HCT116 (cell line): ENCODE measurements around the gene ZNF274. TPM values are rescaled to one million over a fixed set of nuclear protein-coding genes. Genes with fewer than 3 reads are reported as not detected.

Experiments used
- ATAC-seq: fragments of 200-7000 bp; cut with Tn5 transposase; 2 replicates; pipeline ENCODE4 v1.9.1; 2020; ENCODE audit warnings: mild to moderate bottlenecking, moderate library complexity
- BruUV-seq: library from RNA; stranded (reverse); fragments of 400-500 nt; replicated peaks from 2 replicates; lab custom pipeline; 2021; lab: Mats Ljungman, UMichigan
- CTCF ChIA-PET: fragments of 300-600 bp; sonication (Branson Sonifier 250); formaldehyde crosslinking; loops from one replicate; lab custom pipeline; 2021; ENCODE audit warnings: antibody characterized with exemption; lab: Charles Lee
- POLR2A ChIA-PET: fragments of 300-600, 350-600 bp; sonication (Branson Sonifier 250); formaldehyde crosslinking; loops from one replicate; lab custom pipeline; 2021; ENCODE audit warnings: antibody characterized with exemption; lab: Charles Lee
- RAD21 ChIA-PET, 2 experiments: fragments of 300-600 bp; sonication (Branson Sonifier 250); formaldehyde crosslinking; loops; one replicate each; lab custom pipeline; 2023; ENCODE audit warnings: low total read pairs in 2 of 2; ENCODE audit not compliant: uncharacterized antibody in 2 of 2, unreplicated experiment in 2 of 2, low non-redundant PET in 1 of 2; lab: Charles Lee
- DNase-seq: peaks from one replicate; pipeline ENCODE4 v3.0.0-alpha.2; 2010; ENCODE audit warnings: low read depth, low spot score
- H2AFZ ChIP-seq: fragments of 200-600 bp; shearing (Covaris generic), sonication (generic); 2 replicates; pipeline ENCODE4 v1.6.1; 2017; ENCODE audit warnings: low read depth, mixed run types, mixed read lengths, antibody characterized with exemption, low read length; ENCODE audit not compliant: poor library complexity, severe bottlenecking
- H3K27ac ChIP-seq: 2 replicates; pipeline ENCODE4 v1.5.1; 2012; ENCODE audit warnings: low read depth, low read length
- H3K27me3 ChIP-seq: fragments of 200-600 bp; sonication (generic); 2 replicates; pipeline ENCODE4 v1.6.1; 2016; ENCODE audit warnings: mixed run types, low read length, mixed read lengths; ENCODE audit not compliant: insufficient read depth
- H3K36me3 ChIP-seq, 2 experiments: fragments of 200-500 bp in 1 of 2; fragments of 200-600 bp in 1 of 2; sonication (Bioruptor generic) in 1 of 2; sonication (generic) in 1 of 2; 2 replicates each; pipeline versions ENCODE4 v1.5.1 to v1.6.1; 2014 to 2016; ENCODE audit warnings: low read length in 2 of 2, inconsistent platforms in 1 of 2, mixed read lengths in 1 of 2, mixed run types in 1 of 2; ENCODE audit not compliant: insufficient read depth in 2 of 2, control insufficient read depth in 1 of 2
- H3K4me1 ChIP-seq, 2 experiments: fragments of 200-600 bp in 1 of 2; sonication (generic) in 1 of 2; 2 replicates each; pipeline versions ENCODE4 v1.5.1 to v1.6.1; 2012 to 2017; ENCODE audit warnings: low read length in 2 of 2, inconsistent platforms in 1 of 2, mild to moderate bottlenecking in 1 of 2, mixed read lengths in 1 of 2, mixed run types in 1 of 2, moderate library complexity in 1 of 2; ENCODE audit not compliant: insufficient read depth in 2 of 2, control insufficient read depth in 1 of 2
- H3K4me2 ChIP-seq: fragments of 200-600 bp; sonication (generic); 2 replicates; pipeline ENCODE4 v1.6.1; 2017; ENCODE audit warnings: mixed run types, low read length, mixed read lengths
- H3K4me3 ChIP-seq, 2 experiments: fragments of 200-600 bp in 1 of 2; sonication (generic) in 1 of 2; replicated peaks in 1 of 2; 2 replicates each; pipeline ENCODE4 v1.5.1; 2011 to 2016; ENCODE audit warnings: low read length in 2 of 2, control low read depth in 1 of 2, low read depth in 1 of 2, mild to moderate bottlenecking in 1 of 2, mixed read lengths in 1 of 2, mixed run types in 1 of 2
- H3K79me2 ChIP-seq: fragments of 200-600 bp; sonication (generic); 2 replicates; pipeline ENCODE4 v1.6.1; 2017; ENCODE audit warnings: mild to moderate bottlenecking, mixed run types, low read length, moderate library complexity, mixed read lengths; ENCODE audit not compliant: insufficient read depth
- H3K9ac ChIP-seq: fragments of 200-600 bp; sonication (generic); 2 replicates; pipeline ENCODE4 v1.6.1; 2016; ENCODE audit warnings: low read length, mixed read lengths
- H3K9me2 ChIP-seq: fragments of 200-600 bp; sonication (generic), shearing (Covaris generic); 2 replicates; pipeline ENCODE4 v1.6.1; 2017; ENCODE audit warnings: mixed run types, mild to moderate bottlenecking, moderate library complexity; ENCODE audit not compliant: insufficient read depth
- H3K9me3 ChIP-seq, 2 experiments: fragments of 200-500 bp in 1 of 2; fragments of 200-600 bp in 1 of 2; sonication (Bioruptor generic) in 1 of 2; sonication (generic) in 1 of 2; 2 replicates each; pipeline ENCODE4 v1.6.1; 2014 to 2017; ENCODE audit warnings: low read length in 2 of 2, mixed read lengths in 2 of 2, inconsistent platforms in 1 of 2, low read depth in 1 of 2, mild to moderate bottlenecking in 1 of 2, mixed run types in 1 of 2, moderate library complexity in 1 of 2; ENCODE audit not compliant: control insufficient read depth in 1 of 2, insufficient read depth in 1 of 2
- H4K20me1 ChIP-seq: fragments of 200-600 bp; sonication (generic), shearing (Covaris generic); 2 replicates; pipeline ENCODE4 v1.6.1; 2017; ENCODE audit warnings: mixed run types, mild to moderate bottlenecking, moderate library complexity; ENCODE audit not compliant: insufficient read depth
- EZH2 ChIP-seq: fragments of 200-600 bp; sonication (generic); IDR thresholded peaks from 2 replicates; pipeline ENCODE4 v1.6.1; 2017; ENCODE audit warnings: antibody characterized with exemption, mixed run types
- FOSL1 ChIP-seq: IDR thresholded peaks from 2 replicates; pipeline ENCODE4 v1.6.1; 2012; ENCODE audit warnings: low read depth
- RAD21 ChIP-seq: IDR thresholded peaks from 2 replicates; pipeline ENCODE4 v1.6.1; 2012; ENCODE audit warnings: low read depth, mild to moderate bottlenecking
- SIN3A ChIP-seq: IDR thresholded peaks from 2 replicates; pipeline ENCODE4 v1.6.1; 2012; ENCODE audit warnings: low read depth
- TCF7L2 ChIP-seq: IDR thresholded peaks from 2 replicates; pipeline ENCODE4 v1.7.0; 2011; ENCODE audit warnings: borderline replicate concordance, inconsistent platforms; ENCODE audit not compliant: insufficient read depth, insufficient read length; ENCODE audit errors: extremely low read depth
- YY1 ChIP-seq: IDR thresholded peaks from 2 replicates; pipeline ENCODE4 v1.6.1; 2011; ENCODE audit warnings: low read length, low read depth, moderate library complexity, mild to moderate bottlenecking; ENCODE audit not compliant: insufficient replicate concordance; ENCODE audit errors: extremely low read depth
- ZFX ChIP-seq: fragments of 450-650 bp; IDR thresholded peaks from 2 replicates; pipeline ENCODE4 v1.6.1; 2017
- intact Hi-C: fragments of 100-400 bp; cut with micrococcal nuclease; formaldehyde crosslinking; loops from 2 replicates; pipeline ENCODE4 v1.10.0; 2022
- total RNA-seq: library from RNA; stranded (reverse); gene quantifications from one replicate; pipeline ENCODE4 v1.2.1, GENCODE V29; 2021; ENCODE audit not compliant: unreplicated experiment
- TF ChIP-seq, protein P1 (sequence below): IDR thresholded peaks from 2 replicates; pipeline ENCODE4 v1.6.1; 2011; ENCODE audit warnings: mild to moderate bottlenecking, low read length, moderate library complexity; ENCODE audit not compliant: insufficient replicate concordance; ENCODE audit errors: extremely low read depth
- TF ChIP-seq, protein P2 (sequence below), 3 experiments: fragments of 200-600 bp in 1 of 3; sonication (generic) in 1 of 3; IDR thresholded peaks in 2 of 3; conservative IDR thresholded peaks in 1 of 3; 2 replicates each; pipeline ENCODE4 v1.5.1; 2012 to 2017; ENCODE audit warnings: low read depth in 2 of 3, low read length in 2 of 3, antibody characterized with exemption in 1 of 3, borderline replicate concordance in 1 of 3, control low read depth in 1 of 3, mild to moderate bottlenecking in 1 of 3, mixed read lengths in 1 of 3, mixed run types in 1 of 3, moderate library complexity in 1 of 3; ENCODE audit not compliant: insufficient read depth in 1 of 3
- TF ChIP-seq, protein P3 (sequence below): IDR thresholded peaks from 2 replicates; pipeline ENCODE4 v1.6.1; 2012

Gene ZNF274
- total RNA-seq, 1 experiment from 2014 or later, result 7.8 TPM

DNA sequence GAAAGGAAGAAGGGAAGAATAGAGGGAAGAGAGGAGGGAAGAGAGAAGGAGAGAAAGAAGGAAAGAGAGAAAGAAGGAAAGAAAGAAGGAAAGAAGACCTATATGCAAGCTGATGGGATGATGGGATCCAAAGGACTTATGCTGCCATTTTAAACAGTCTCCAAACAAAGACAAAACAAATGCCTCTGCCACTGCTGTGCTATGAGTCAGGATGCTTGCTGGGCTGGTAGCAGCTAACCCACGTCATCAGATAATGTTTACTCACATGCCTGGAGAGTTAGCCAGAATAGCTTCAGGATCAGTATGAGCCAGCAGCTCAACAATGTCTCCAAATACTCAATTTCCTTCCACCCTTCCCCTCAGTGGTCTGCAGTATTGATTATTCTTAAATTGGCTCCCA lies 12.0 kb upstream of the ZNF274 start (continued):
- no peak for TF ChIP-seq YY1
- TF ChIP-seq EZH2, result no peak
- no peak for TF ChIP-seq FOSL1
- TF ChIP-seq ZFX, result no peak
- TF ChIP-seq, protein P1, sequence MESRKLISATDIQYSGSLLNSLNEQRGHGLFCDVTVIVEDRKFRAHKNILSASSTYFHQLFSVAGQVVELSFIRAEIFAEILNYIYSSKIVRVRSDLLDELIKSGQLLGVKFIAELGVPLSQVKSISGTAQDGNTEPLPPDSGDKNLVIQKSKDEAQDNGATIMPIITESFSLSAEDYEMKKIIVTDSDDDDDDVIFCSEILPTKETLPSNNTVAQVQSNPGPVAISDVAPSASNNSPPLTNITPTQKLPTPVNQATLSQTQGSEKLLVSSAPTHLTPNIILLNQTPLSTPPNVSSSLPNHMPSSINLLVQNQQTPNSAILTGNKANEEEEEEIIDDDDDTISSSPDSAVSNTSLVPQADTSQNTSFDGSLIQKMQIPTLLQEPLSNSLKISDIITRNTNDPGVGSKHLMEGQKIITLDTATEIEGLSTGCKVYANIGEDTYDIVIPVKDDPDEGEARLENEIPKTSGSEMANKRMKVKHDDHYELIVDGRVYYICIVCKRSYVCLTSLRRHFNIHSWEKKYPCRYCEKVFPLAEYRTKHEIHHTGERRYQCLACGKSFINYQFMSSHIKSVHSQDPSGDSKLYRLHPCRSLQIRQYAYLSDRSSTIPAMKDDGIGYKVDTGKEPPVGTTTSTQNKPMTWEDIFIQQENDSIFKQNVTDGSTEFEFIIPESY, result no peak

DNA sequence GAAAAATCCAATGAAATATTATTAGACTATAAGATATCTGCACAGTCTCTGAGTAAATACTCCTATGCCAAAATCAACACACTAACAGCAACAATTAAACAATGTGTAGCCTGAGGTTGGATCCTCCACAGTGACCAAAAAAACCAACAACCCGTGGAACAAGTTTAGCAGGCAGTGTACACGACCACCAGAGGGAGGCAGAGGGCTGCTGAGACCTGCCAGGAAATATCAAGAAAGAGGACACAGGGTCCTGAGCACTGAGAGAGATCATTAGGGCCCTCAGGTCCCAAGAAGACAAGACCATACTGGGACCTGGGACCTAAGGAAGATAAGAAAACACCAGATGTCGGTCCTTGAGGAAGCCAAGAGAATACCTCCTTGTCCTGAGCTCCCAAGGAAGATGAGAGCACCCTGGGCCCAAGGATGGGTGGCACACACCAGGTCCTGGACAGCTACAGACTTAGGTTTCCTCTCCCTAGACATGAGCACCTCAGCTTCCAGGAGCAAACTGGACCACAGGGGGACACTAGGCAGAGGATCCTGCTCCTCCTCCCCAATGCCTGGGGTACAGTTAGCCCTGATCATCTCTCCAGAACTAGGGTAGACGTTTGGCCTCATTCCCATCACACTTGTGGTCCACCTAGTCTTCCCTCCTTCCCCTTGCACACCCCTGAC lies 822 bp upstream of the ZNF274 start:
- DNase-seq, result no peak
- TF ChIP-seq YY1 (no peak), ZFX (no peak), RAD21 (peak; percentile 72), TCF7L2 (no peak), SIN3A (no peak), FOSL1 (no peak)
- TF ChIP-seq, protein P2, sequence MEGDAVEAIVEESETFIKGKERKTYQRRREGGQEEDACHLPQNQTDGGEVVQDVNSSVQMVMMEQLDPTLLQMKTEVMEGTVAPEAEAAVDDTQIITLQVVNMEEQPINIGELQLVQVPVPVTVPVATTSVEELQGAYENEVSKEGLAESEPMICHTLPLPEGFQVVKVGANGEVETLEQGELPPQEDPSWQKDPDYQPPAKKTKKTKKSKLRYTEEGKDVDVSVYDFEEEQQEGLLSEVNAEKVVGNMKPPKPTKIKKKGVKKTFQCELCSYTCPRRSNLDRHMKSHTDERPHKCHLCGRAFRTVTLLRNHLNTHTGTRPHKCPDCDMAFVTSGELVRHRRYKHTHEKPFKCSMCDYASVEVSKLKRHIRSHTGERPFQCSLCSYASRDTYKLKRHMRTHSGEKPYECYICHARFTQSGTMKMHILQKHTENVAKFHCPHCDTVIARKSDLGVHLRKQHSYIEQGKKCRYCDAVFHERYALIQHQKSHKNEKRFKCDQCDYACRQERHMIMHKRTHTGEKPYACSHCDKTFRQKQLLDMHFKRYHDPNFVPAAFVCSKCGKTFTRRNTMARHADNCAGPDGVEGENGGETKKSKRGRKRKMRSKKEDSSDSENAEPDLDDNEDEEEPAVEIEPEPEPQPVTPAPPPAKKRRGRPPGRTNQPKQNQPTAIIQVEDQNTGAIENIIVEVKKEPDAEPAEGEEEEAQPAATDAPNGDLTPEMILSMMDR (IDR thresholded peaks at IDR 0.05 in 2 of 3, conservative IDR thresholded peaks at IDR 0.05 in 1 of 3; ENCODE audit: borderline replicate concordance in 1 of 3, insufficient read depth in 1 of 3, low read depth in 2 of 3, low read length in 2 of 3), result peak; percentile 28 to 74 (median 72); a peak in 5 of 6 replicates
- TF ChIP-seq, protein P3, sequence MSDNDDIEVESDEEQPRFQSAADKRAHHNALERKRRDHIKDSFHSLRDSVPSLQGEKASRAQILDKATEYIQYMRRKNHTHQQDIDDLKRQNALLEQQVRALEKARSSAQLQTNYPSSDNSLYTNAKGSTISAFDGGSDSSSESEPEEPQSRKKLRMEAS, result no peak
- Histone ChIP-seq H3K27me3 (no peaks in the 10 kb centered on the region), H3K9ac (no peak overlapping the region), H4K20me1 (no peaks in the 10 kb centered on the region), H3K9me3 (peaks cover 16 to 20% of the 10 kb centered on the region in 2 experiments; a peak in 2 of 4 replicates), H3K9me2 (no peaks in the 10 kb centered on the region), H3K4me3 (peak overlapping the region; percentile 37 to 67), H3K36me3 (no peaks in the 10 kb centered on the region), H3K4me1 (peaks cover 0 to 8% of the 10 kb centered on the region in 2 experiments; a peak in 1 of 4 replicates), H3K4me2 (peak overlapping the region; percentile 77), H3K27ac (peak overlapping the region; percentile 94), H2AFZ (no peak overlapping the region), H3K79me2 (peaks cover 5% of the 10 kb centered on the region)
- POLR2A ChIA-PET, result no interaction called here
- ATAC-seq, result no peak; the same call in 1 of the 2 replicates
- BruUV-seq, result TSS peak; percentile 72
- CTCF ChIA-PET, result no interaction called here
- intact Hi-C loops, result no loop called here
- RAD21 ChIA-PET, result no interaction called here
